Stimulated activated CD8-positive, alpha-beta memory T cell treated with anti-CD3 and anti-CD28 coated beads, Interleukin-7, amount 100 ng/mL, for 24 hours (primary cell): ENCODE measurements around the gene TNFRSF14.
"Not testable (repeated sequence)": the region's sequence is repeated elsewhere in the genome, so short reads cannot be mapped to it uniquely, and the experiment has no call there.

Experiments used
- DNase-seq: peaks from one replicate; pipeline ENCODE4 v3.0.0-alpha.2; 2020; ENCODE audit warnings: low read depth

TNFRSF14 gene

DNA sequence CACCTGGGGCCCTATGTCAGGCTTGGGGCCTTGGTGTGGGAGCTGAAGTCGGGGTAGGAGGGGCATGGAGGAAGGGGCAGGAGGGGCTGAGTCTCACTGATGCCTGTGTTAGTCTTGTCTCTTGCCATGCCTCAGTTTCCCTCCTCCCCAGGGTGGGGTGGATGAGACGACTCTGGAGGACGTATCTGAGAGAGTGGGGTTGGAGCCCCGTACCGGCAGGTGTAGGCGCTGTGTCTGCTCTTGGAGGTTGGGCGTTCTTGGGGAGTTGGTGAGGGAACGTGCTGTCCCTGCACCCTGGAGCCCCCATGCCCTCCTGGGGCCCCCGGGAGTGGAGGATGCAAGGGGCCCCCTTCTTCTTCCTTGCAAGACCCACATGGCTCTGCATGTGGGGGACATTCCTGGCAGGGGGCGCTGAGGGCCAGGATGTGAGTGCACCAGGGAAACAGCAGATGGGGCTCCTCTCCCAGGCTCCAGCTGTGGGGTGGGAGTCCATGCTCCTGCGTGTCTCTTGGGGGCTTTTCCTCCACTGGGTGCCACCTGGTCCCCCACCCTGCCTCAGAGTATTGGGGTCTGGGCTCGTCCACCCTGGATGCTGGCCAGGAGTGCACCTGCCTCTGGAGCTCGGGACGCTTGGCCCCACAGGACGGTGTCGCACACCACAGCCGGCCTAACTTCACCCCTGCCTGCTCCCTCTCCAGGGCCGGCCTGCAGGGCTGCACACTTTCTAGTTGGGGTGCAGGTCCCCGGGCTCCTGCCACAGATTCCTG, 1.4 kb upstream of the TNFRSF14 start:
- DNase-seq, result no peak

DNA sequence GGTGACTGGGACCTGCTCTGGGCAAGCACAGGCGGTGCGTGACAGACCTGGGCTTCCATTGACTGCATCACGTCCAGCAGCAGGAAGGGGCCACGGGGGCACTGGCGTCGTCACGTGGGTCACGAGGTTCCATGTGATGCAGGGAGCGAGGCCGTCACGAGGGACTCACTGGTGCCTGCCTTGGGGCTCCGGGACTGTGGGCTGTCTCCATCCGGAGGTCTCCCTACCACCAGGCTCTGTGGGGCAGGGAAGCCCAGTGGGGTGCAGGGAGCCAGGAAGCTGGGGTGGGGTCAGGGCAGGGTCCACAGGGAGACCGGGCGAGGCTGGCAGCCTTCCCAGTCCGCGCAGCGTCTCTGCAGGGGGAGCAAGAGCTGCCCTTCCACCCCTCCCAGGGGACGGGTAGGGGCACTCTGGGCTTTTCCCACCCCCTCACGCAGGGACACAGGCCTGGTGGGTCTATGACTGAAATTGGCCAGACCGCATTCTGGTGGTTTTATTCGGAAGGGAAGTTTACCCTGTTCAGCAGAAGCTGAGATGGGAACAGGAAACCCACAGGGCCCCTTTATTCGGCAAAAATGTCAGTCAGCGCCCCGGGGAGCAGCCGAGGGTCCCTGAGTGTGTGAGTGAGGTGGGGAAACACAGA, 416 bp upstream of the TNFRSF14 start:
- DNase-seq, result no peak

GRCh38 chr1:2556678-2557481, 709 bp downstream of the TNFRSF14 start:
- DNase-seq, result no peak

GRCh38 chr1:2557482-2558400, 1.6 kb downstream of the TNFRSF14 start:
- DNase-seq, result no peak

DNA sequence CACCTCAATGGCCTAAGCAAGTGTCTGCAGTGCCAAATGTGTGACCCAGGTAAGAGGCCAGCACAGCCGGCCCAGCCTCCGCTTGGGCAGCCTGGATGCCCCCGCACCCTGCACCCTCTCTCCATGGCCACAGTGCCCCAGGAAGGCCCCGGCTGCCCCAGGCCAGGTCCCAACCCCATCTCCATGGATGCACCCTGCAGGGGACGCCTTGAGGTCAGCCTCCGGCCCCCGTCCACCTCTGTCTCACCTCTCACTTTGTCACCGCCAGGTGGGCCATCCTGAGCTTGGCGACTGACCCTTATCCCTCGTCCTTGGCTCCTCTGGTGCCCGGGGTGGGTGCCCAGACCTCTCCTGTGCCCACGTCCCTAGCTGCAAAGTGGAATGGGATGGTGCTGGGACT, 2.2 kb downstream of the TNFRSF14 start:
- DNase-seq, result no peak

DNA sequence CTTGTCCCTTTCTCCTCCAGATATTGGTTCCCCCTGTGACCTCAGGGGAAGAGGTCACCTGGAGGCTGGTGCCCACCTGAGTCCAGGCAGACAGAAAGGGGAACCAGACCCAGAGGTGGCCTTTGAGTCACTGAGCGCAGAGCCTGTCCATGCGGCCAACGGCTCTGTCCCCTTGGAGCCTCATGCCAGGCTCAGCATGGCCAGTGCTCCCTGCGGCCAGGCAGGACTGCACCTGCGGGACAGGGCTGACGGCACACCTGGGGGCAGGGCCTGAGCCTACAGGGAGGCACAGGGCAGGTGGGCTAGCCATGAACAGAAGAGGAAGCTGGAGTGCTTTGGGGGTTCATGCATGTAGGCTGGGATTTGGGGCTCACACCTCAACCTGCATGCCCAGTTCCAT, 2.7 kb downstream of the TNFRSF14 start:
- no peak for DNase-seq

GRCh38 chr1:2559509-2560298, 3.5 kb downstream of the TNFRSF14 start:
- DNase-seq, result no peak

GRCh38 chr1:2560299-2561073, 4.3 kb downstream of the TNFRSF14 start:
- DNase-seq, result no peak

DNA sequence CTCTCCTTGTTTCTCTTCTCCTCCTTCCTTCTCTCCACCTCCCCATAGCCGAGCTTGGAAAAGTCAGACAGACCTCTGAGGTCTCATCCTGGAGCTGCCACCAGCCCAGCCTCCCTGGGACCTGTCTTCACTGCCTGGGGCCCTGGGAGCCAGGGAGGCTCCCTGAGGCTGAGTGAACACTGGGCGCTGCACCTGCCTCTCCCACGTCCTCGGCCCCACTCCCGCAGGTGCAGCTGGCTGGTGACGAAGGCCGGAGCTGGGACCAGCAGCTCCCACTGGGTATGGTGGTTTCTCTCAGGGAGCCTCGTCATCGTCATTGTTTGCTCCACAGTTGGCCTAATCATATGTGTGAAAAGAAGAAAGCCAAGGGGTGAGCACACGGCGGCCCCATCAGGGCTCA, 5.3 kb downstream of the TNFRSF14 start:
- no peak for DNase-seq

- no peak for DNase-seq
These were observed 6.0 kb downstream of the TNFRSF14 start for GRCh38 chr1:2561898-2562895.

GRCh38 chr1:2563205-2563604, 7.0 kb downstream of the TNFRSF14 start:
- DNase-seq, result no peak

GRCh38 chr1:2564006-2564814, 8.0 kb downstream of the TNFRSF14 start:
- no peak for DNase-seq

DNA sequence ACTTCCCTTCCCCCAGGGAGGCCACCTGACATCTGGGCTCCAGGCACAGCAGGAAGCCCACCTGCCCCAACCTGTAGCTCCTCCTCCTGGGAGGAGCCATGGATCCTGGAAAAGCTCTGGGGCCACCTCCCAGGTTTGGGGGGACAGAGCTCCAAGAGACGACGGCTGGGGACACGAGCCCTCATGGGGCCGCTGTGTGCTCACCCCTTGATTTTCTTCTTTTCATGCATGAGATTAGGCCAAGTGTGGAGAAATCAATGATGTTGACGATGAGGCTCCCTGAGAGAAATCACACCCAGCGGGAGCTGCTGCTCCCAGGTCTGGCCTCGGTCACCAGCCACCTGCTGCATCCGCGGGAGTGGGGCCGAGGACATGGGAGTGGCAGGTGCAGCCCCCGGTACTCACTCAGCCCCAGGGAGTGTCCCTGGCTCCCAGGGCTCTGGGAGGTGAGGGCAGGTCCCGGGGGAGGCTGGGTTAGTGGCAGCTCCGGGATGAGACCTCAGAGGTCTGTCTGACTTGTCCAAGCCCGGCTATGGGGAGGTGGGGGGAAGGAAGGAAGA, 8.7 kb downstream of the TNFRSF14 start:
- no peak for DNase-seq

- DNase-seq, result no peak
These were observed 10.2 kb downstream of the TNFRSF14 start for GRCh38 chr1:2566101-2567045.

DNA sequence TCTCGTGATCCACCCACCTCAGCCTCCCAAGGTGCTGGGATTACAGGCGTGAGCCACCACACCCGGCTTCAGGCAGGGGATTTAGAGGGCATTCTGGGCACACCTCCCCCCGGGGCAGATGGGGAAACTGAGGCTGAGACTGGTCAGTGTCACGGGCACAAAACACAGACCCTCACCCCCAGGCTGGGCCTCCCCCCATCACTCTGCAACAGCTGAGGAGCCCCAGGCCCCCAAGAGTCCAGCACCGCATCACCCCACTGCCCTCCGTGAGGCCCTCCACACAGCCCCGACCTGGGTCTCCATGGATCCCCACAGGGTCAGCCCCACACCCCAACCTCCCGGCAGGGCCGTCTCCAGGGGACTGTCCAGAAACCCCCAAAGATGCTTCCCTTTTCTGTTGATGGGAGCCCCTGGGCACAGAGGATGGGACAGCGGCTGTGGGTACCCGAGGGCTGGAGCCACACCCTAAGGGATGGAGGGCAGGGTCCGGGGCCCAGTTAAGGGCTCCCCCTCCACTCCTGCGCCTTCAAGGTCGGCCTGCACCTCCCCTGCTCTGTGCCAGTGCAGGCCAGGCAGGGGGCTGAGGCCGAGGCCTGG, 11.0 kb downstream of the TNFRSF14 start:
- no peak for DNase-seq

- DNase-seq, result not testable (repeated sequence)
These were observed 12.1 kb downstream of the TNFRSF14 start for GRCh38 chr1:2568187-2568816.
